ENCODE results near the gene TNFRSF11A.

The TNFRSF11A gene

DNA sequence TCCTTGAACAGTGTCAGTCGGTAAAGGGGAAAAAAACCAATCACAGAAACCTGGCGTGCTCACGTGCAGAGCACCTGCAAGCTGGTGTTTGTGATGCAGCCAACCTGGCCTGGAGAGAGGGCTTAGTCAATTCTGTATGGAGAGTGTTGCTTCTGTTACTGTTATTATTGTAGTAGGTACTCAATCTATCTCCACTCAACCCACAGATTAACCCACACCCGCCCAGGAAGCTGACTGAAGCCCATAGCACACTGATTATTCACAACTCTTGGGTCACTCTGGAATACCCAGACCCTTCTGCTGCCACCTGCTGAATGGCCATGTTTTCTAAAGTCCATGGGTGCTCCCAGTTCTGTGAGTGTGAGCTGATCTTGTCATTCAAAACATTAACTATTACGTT lies 53.9 kb downstream of the TNFRSF11A start:
- TF ChIP-seq, protein P1, sequence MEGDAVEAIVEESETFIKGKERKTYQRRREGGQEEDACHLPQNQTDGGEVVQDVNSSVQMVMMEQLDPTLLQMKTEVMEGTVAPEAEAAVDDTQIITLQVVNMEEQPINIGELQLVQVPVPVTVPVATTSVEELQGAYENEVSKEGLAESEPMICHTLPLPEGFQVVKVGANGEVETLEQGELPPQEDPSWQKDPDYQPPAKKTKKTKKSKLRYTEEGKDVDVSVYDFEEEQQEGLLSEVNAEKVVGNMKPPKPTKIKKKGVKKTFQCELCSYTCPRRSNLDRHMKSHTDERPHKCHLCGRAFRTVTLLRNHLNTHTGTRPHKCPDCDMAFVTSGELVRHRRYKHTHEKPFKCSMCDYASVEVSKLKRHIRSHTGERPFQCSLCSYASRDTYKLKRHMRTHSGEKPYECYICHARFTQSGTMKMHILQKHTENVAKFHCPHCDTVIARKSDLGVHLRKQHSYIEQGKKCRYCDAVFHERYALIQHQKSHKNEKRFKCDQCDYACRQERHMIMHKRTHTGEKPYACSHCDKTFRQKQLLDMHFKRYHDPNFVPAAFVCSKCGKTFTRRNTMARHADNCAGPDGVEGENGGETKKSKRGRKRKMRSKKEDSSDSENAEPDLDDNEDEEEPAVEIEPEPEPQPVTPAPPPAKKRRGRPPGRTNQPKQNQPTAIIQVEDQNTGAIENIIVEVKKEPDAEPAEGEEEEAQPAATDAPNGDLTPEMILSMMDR (conservative IDR thresholded peaks at IDR 0.05; ENCODE audit: low read depth): no peak
- ChIA-PET POLR2A (ENCODE audit: low non-redundant PET) (no interaction called here), CTCF (no interaction called here)
- H3K27ac ChIP-seq: no peak overlapping the region
- no peak for DNase-seq (ENCODE audit: low spot score)

DNA sequence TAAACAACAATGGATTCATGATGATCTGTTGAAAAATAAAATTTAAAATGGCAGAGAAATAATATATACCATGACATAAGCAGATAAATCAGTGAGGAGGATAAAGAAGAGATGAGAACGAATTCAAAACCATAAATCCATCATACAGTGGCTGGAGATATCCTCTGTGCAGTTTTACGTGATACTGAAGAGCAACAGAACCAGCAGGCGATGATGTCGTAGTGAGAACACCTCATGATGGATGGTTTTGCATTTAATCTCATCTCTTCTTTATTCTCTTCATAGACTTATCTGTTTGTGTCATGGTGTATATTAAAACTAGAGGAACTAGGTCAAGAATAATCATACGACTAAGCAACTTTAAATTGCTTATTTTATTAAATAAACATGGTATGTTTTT lies 56.3 kb downstream of the TNFRSF11A start:
- DNase-seq (ENCODE audit: low spot score): no peak
- TF ChIP-seq, protein P1 (conservative IDR thresholded peaks at IDR 0.05; ENCODE audit: low read depth): no peak
- CTCF ChIA-PET: no interaction called here
- H3K27ac ChIP-seq: no peak overlapping the region
- POLR2A ChIA-PET (ENCODE audit: low non-redundant PET): no interaction called here

DNA sequence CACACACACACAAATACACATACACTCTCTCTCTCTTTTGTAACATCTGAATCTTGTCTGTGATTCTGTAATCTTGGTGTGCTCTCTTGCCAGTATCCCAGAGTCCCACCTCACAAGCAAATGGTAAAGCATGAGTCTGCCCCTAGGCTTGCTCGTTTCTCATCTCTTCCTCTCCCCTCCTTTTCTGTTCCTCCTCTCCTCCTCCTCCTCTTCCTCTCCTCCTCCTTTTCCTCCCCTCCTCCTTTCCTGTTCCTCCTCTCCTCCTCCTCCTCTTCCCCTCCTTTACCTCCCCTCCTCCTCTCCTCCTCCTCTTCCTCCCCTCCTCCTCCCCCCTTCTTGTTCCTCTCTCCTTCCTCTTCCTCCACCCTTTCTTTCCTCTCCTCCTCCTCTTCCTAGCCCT lies 59.0 kb downstream of the TNFRSF11A start:
- TF ChIP-seq, protein P1 (conservative IDR thresholded peaks at IDR 0.05; ENCODE audit: low read depth): no peak
- DNase-seq (ENCODE audit: low spot score): no peak
- H3K27ac ChIP-seq: peak overlapping the region; percentile 47
- ChIA-PET CTCF (no interaction called here), POLR2A (ENCODE audit: low non-redundant PET) (no interaction called here)

DNA sequence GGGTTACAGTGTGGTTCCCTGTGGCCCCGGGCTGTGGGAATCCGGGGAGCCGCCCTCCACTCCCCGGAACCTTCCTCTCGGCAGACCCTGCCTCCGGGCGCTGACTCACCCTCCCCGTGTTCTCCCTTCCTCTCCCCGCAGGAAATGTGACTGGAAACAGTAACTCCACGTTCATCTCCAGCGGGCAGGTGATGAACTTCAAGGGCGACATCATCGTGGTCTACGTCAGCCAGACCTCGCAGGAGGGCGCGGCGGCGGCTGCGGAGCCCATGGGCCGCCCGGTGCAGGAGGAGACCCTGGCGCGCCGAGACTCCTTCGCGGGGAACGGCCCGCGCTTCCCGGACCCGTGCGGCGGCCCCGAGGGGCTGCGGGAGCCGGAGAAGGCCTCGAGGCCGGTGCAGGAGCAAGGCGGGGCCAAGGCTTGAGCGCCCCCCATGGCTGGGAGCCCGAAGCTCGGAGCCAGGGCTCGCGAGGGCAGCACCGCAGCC lies 59.5 kb downstream of the TNFRSF11A start:
- ChIA-PET POLR2A (ENCODE audit: low non-redundant PET) (no interaction called here), CTCF (no interaction called here)
- peak; percentile 58 for DNase-seq (ENCODE audit: low spot score)
- peak overlapping the region; percentile 47 for H3K27ac ChIP-seq
- TF ChIP-seq, protein P1 (conservative IDR thresholded peaks at IDR 0.05; ENCODE audit: low read depth): no peak

DNA sequence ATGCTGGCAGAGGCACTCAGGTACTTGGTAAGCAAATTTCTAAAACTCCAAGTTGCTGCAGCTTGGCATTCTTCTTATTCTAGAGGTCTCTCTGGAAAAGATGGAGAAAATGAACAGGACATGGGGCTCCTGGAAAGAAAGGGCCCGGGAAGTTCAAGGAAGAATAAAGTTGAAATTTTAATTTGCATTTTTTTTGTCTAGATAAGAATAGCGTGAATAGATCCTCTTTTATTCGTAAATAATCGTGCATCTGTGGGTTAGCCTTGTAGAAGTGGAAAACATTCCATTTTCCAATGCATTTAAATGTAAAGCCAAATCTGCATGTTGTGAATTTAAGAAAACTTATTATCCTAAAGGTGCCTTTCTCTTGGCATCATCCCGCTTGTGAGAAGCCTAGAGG lies 61.0 kb downstream of the TNFRSF11A start:
- TF ChIP-seq, protein P1 (conservative IDR thresholded peaks at IDR 0.05; ENCODE audit: low read depth): no peak
- no peak overlapping the region for H3K27ac ChIP-seq
- ChIA-PET CTCF (no interaction called here), POLR2A (ENCODE audit: low non-redundant PET) (interaction anchor here (0.6 kb wide), 1 partner anchor 14 kb away, joined by 7 read pairs; no protein-coding TSS in a partner anchor)
- no peak for DNase-seq (ENCODE audit: low spot score)

DNA sequence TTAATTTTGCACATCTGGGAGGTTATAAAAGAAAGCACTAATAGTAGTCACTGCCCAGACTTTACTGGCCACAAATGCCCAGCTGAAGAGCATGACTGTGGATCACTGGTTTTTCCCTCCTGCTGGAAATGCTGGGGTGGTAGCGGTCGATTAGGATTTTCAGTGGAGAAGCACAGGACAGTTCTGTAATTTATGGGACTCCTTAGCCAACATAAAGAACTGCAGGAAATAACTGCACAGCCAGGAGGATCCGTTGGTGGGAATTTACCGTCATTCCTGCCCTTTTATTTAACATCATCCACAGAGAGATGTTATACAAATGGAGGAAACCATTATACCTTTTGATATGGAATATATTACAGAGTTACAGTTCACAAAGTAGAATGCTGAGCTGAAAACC lies 61.5 kb downstream of the TNFRSF11A start:
- TF ChIP-seq, protein P1 (conservative IDR thresholded peaks at IDR 0.05; ENCODE audit: low read depth): no peak
- no peak for DNase-seq (ENCODE audit: low spot score)
- H3K27ac ChIP-seq: no peak overlapping the region
- ChIA-PET CTCF (interaction anchor here (0.7 kb wide), 1 partner anchor 1651 kb away, joined by 3 read pairs; no protein-coding TSS in a partner anchor), POLR2A (ENCODE audit: low non-redundant PET) (no interaction called here)

Measured in RWPE1 (cell line).